Tibial nerve (tissue), 3 donors: ENCODE measurements around the gene NTPCR.

Experiments used
- POLR2A ChIP-seq, 2 donors: fragments of 450-650 bp; IDR thresholded peaks; one replicate each; pipeline ENCODE4 v1.6.1; 2017; ENCODE audit warnings: antibody characterized with exemption in 2 of 2, mild to moderate bottlenecking in 2 of 2, moderate library complexity in 2 of 2
- TF ChIP-seq, protein P1 (sequence below), 5 experiments: fragments of 200-600 bp in 3 of 5; fragments of 450-650 bp in 2 of 5; sonication (generic) in 3 of 5; IDR thresholded peaks; one replicate each; pipeline ENCODE4 v1.5.1; 2016 to 2019; ENCODE audit warnings: antibody characterized with exemption in 5 of 5, mild to moderate bottlenecking in 3 of 5, moderate library complexity in 2 of 5

DNA sequence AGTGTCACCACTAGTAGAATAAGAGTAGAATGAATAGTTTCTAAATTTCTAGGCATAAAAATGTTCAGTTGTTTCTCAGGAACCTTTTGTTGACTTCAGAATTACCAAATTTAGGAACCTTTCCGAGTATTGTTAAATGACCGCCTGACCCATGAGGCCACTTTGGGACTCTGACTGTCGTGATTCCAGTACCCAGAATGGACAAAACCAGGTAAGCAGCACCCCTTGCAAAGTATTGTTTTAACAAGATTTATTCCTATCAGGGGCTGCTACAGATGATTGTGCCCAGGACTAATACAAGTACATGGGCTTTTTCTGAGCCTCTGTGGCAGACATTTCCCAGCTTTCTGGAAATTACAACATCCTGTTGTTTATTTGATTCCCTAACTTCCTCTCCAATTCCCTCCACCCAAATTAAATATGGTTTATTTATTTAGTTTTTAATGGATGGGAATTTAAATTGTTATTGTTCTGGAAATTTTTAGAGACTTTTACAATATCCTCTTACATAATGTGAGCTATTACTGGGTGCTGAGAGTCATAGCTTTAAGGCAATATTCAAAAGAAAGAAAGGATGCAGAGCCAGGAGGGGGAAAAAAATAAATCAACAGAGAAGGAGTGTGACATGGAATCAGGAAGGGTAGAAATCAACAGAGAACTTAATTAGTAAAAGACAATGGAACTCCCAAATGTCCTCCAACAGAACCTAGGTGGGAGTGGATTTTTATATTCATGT is 37.4 kb upstream of the NTPCR start:
- TF ChIP-seq, protein P1, sequence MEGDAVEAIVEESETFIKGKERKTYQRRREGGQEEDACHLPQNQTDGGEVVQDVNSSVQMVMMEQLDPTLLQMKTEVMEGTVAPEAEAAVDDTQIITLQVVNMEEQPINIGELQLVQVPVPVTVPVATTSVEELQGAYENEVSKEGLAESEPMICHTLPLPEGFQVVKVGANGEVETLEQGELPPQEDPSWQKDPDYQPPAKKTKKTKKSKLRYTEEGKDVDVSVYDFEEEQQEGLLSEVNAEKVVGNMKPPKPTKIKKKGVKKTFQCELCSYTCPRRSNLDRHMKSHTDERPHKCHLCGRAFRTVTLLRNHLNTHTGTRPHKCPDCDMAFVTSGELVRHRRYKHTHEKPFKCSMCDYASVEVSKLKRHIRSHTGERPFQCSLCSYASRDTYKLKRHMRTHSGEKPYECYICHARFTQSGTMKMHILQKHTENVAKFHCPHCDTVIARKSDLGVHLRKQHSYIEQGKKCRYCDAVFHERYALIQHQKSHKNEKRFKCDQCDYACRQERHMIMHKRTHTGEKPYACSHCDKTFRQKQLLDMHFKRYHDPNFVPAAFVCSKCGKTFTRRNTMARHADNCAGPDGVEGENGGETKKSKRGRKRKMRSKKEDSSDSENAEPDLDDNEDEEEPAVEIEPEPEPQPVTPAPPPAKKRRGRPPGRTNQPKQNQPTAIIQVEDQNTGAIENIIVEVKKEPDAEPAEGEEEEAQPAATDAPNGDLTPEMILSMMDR (IDR thresholded peaks at IDR 0.05), result no peak
- no peak for TF ChIP-seq POLR2A (IDR thresholded peaks at IDR 0.05)
